Activated T-helper 17 cell treated with anti-CD3 and anti-CD28 coated beads, Interleukin-2, amount 50 U/mL, for 72 hours (primary cell): ENCODE data around the gene AK9. TPM values are rescaled to one million over a fixed set of nuclear protein-coding genes. Genes with fewer than 3 reads are reported as not detected.

Experiments
- total RNA-seq, 2 donors: library from RNA; stranded (reverse); gene quantifications; one replicate each; pipeline ENCODE4 v1.2.3, GENCODE V29; 2022

Gene AK9
- total RNA-seq, 2 donors from 2014 or later, result 4.0 to 7.9 TPM

Other genes starting within 250 kb of the AK9 start
- gene MICAL1, start 235.4 kb downstream of the AK9 start, total RNA-seq, result 10 to 100 TPM; 43.3 to 58.3 TPM
- gene ZBTB24, start 208.0 kb downstream of the AK9 start, total RNA-seq, result 10 to 100 TPM; 11.0 to 11.4 TPM
- 10 to 100 TPM; 10.5 to 18.8 TPM for gene FIG4, start 94 bp upstream of the AK9 start, total RNA-seq